Measurements from ENCODE around the gene NBPF20.
"Not testable (repeated sequence)": the region's sequence is repeated elsewhere in the genome, so short reads cannot be mapped to it uniquely, and the experiment has no call there.

DNA sequence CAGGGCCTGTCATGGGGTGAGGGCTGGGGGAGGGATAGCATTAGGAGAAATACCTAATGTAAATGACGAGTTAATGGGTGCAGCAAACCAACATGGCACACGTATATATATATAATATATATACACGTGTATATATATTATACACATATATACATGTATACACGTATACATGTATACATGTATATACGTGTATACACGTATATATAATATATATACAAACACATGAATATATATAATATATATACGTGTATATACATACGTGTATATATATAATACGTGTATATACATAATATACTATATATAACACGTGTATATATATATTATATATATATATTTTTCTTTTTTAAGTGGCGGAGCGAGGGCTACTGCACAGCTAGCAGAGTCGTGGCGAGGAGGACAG is 18.1 kb downstream of the NBPF20 start:
- not testable (repeated sequence) for TF ChIP-seq YY1 (IDR thresholded peaks at IDR 0.05; ENCODE audit: low read depth, low read length); POLR2A (IDR thresholded peaks at IDR 0.05; ENCODE audit: control extremely low read depth in 1 of 2, low read depth in 2 of 2, low read length in 2 of 2); CEBPB (IDR thresholded peaks at IDR 0.05; ENCODE audit: low read depth, low read length); EZH2 (IDR thresholded peaks at IDR 0.05; ENCODE audit: low read depth, low read length, severe bottlenecking); POLR2AphosphoS5 (IDR thresholded peaks at IDR 0.05; ENCODE audit: low read depth, low read length); SRF (IDR thresholded peaks at IDR 0.05; ENCODE audit: low read depth, low read length); MAFK (IDR thresholded peaks at IDR 0.05; ENCODE audit: low read depth, low read length); EP300 (IDR thresholded peaks at IDR 0.05; ENCODE audit: borderline replicate concordance in 1 of 2, low read depth in 2 of 2, low read length in 2 of 2); SUZ12 (IDR thresholded peaks at IDR 0.05; ENCODE audit: low read length); GABPA (IDR thresholded peaks at IDR 0.05; ENCODE audit: borderline replicate concordance, insufficient read depth, low read length)
- TF ChIP-seq, protein P1, sequence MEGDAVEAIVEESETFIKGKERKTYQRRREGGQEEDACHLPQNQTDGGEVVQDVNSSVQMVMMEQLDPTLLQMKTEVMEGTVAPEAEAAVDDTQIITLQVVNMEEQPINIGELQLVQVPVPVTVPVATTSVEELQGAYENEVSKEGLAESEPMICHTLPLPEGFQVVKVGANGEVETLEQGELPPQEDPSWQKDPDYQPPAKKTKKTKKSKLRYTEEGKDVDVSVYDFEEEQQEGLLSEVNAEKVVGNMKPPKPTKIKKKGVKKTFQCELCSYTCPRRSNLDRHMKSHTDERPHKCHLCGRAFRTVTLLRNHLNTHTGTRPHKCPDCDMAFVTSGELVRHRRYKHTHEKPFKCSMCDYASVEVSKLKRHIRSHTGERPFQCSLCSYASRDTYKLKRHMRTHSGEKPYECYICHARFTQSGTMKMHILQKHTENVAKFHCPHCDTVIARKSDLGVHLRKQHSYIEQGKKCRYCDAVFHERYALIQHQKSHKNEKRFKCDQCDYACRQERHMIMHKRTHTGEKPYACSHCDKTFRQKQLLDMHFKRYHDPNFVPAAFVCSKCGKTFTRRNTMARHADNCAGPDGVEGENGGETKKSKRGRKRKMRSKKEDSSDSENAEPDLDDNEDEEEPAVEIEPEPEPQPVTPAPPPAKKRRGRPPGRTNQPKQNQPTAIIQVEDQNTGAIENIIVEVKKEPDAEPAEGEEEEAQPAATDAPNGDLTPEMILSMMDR (IDR thresholded peaks at IDR 0.05; ENCODE audit: control extremely low read depth in 1 of 3, insufficient read depth in 1 of 3, low read depth in 1 of 3, low read length in 3 of 3) = not testable (repeated sequence)
- TF ChIP-seq, protein P2, sequence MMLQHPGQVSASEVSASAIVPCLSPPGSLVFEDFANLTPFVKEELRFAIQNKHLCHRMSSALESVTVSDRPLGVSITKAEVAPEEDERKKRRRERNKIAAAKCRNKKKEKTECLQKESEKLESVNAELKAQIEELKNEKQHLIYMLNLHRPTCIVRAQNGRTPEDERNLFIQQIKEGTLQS (IDR thresholded peaks at IDR 0.05; ENCODE audit: insufficient read depth, low read depth, low read length) = not testable (repeated sequence)
- TF ChIP-seq, protein P3, sequence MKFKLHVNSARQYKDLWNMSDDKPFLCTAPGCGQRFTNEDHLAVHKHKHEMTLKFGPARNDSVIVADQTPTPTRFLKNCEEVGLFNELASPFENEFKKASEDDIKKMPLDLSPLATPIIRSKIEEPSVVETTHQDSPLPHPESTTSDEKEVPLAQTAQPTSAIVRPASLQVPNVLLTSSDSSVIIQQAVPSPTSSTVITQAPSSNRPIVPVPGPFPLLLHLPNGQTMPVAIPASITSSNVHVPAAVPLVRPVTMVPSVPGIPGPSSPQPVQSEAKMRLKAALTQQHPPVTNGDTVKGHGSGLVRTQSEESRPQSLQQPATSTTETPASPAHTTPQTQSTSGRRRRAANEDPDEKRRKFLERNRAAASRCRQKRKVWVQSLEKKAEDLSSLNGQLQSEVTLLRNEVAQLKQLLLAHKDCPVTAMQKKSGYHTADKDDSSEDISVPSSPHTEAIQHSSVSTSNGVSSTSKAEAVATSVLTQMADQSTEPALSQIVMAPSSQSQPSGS (IDR thresholded peaks at IDR 0.05; ENCODE audit: low read length) = not testable (repeated sequence)
